ENCODE data around the gene NUPR1. TPM values are rescaled to one million over a fixed set of nuclear protein-coding genes. Genes with fewer than 3 reads are reported as not detected.
A peak's percentile ranks its signal among the peaks of the same experiment; 100 is the strongest.

NUPR1 gene
- total and polyA plus RNA-seq, 2 of the 13 experiments (the other 11 are each of a cell fraction or from before 2014, with no cell fraction given): 18.0 to 25.6 TPM

- no peak overlapping the region for H3K27ac ChIP-seq (ENCODE audit: extremely low read length, insufficient read depth, low read length)
- 38% methylated on average over 19 of the region's 20 CpGs for WGBS (ENCODE audit: low lambda C conversion rate)
- H4K20me1 ChIP-seq (ENCODE audit: insufficient read depth, low read length): no peaks in the 10 kb centered on the region
- H3K9me3 ChIP-seq (ENCODE audit: low read length): no peaks in the 10 kb centered on the region
- FAIRE-seq (no peak), ATAC-seq (no peak), DNase-seq (ENCODE audit: low spot score) (no peak)
- no peak overlapping the region for H3K9ac ChIP-seq (ENCODE audit: insufficient read depth, low read depth, low read length)
- intact Hi-C loops (cut with micrococcal nuclease; ENCODE audit: unreplicated experiment): no loop called here
- no peak overlapping the region for H3K4me3 ChIP-seq (replicated peaks in 1 of 3; ENCODE audit: insufficient read depth in 1 of 3, low read depth in 2 of 3, low read length in 3 of 3)
- in situ Hi-C loops (cut with HindIII; ENCODE audit: extremely low pct_ligation_motif_present, low pct_unique_long_range_greater_than_20kb): no loop called here
- H3K4me2 ChIP-seq (ENCODE audit: low read depth, low read length): no peak overlapping the region
- peaks cover 14% of the 10 kb centered on the region; the same call in 1 of the 2 replicates for H3K4me1 ChIP-seq (ENCODE audit: insufficient read depth, low read length)
- peaks cover 18 to 59% of the 10 kb centered on the region in 2 experiments for H3K27me3 ChIP-seq (ENCODE audit: control insufficient read depth in 1 of 2, insufficient read depth in 2 of 2, low read length in 2 of 2)
- no TSS peak for BruUV-seq (replicated peaks)
- CTCF ChIA-PET (ENCODE audit: low intra/inter-chr PET ratio, low total read pairs): no interaction called here
- H2AFZ ChIP-seq (ENCODE audit: low read length): no peak overlapping the region
- POLR2A ChIA-PET: interaction anchor here (1.2 kb wide), 1 partner anchor 97 kb away, joined by 3 read pairs; no protein-coding TSS in a partner anchor
- no peaks in the 10 kb centered on the region for H3K79me2 ChIP-seq (ENCODE audit: insufficient read depth, low read length)
- no peaks in the 10 kb centered on the region for H3K36me3 ChIP-seq (replicated peaks in 1 of 2; ENCODE audit: control insufficient read depth in 1 of 2, insufficient read depth in 2 of 2, low read length in 2 of 2)
- TF ChIP-seq, protein P1, sequence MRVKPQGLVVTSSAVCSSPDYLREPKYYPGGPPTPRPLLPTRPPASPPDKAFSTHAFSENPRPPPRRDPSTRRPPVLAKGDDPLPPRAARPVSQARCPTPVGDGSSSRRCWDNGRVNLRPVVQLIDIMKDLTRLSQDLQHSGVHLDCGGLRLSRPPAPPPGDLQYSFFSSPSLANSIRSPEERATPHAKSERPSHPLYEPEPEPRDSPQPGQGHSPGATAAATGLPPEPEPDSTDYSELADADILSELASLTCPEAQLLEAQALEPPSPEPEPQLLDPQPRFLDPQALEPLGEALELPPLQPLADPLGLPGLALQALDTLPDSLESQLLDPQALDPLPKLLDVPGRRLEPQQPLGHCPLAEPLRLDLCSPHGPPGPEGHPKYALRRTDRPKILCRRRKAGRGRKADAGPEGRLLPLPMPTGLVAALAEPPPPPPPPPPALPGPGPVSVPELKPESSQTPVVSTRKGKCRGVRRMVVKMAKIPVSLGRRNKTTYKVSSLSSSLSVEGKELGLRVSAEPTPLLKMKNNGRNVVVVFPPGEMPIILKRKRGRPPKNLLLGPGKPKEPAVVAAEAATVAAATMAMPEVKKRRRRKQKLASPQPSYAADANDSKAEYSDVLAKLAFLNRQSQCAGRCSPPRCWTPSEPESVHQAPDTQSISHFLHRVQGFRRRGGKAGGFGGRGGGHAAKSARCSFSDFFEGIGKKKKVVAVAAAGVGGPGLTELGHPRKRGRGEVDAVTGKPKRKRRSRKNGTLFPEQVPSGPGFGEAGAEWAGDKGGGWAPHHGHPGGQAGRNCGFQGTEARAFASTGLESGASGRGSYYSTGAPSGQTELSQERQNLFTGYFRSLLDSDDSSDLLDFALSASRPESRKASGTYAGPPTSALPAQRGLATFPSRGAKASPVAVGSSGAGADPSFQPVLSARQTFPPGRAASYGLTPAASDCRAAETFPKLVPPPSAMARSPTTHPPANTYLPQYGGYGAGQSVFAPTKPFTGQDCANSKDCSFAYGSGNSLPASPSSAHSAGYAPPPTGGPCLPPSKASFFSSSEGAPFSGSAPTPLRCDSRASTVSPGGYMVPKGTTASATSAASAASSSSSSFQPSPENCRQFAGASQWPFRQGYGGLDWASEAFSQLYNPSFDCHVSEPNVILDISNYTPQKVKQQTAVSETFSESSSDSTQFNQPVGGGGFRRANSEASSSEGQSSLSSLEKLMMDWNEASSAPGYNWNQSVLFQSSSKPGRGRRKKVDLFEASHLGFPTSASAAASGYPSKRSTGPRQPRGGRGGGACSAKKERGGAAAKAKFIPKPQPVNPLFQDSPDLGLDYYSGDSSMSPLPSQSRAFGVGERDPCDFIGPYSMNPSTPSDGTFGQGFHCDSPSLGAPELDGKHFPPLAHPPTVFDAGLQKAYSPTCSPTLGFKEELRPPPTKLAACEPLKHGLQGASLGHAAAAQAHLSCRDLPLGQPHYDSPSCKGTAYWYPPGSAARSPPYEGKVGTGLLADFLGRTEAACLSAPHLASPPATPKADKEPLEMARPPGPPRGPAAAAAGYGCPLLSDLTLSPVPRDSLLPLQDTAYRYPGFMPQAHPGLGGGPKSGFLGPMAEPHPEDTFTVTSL (CRISPR knock-in tag; IDR thresholded peaks at IDR 0.05; ENCODE audit: borderline replicate concordance): no peak
- TF ChIP-seq, protein P2, sequence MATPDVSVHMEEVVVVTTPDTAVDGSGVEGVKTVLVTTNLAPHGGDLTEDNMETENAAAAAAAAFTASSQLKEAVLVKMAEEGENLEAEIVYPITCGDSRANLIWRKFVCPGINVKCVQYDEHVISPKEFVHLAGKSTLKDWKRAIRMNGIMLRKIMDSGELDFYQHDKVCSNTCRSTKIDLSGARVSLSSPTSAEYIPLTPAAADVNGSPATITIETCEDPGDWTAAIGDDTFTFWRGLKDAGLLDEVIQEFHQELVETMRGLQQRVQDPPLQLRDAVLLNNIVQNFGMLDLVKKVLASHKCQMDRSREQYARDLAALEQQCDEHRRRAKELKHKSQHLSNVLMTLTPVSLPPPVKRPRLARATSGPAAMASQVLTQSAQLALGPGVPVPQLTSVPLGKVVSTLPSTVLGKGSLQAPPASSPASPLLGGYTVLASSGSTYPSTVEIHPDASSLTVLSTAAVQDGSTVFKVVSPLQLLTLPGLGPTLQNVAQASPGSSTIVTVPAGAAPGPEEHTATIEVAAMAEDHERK (CRISPR knock-in tag; IDR thresholded peaks at IDR 0.05; ENCODE audit: low read depth): no peak
- peak; percentile 83 for TF ChIP-seq ZNF770 (CRISPR knock-in tag; IDR thresholded peaks at IDR 0.05)
- TF ChIP-seq ZNF552 (CRISPR knock-in tag; IDR thresholded peaks at IDR 0.05; ENCODE audit: borderline replicate concordance): no peak
- TF ChIP-seq, protein P3, sequence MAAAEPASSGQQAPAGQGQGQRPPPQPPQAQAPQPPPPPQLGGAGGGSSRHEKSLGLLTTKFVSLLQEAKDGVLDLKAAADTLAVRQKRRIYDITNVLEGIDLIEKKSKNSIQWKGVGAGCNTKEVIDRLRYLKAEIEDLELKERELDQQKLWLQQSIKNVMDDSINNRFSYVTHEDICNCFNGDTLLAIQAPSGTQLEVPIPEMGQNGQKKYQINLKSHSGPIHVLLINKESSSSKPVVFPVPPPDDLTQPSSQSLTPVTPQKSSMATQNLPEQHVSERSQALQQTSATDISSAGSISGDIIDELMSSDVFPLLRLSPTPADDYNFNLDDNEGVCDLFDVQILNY (CRISPR knock-in tag; conservative IDR thresholded peaks at IDR 0.05): no peak
- no peak for TF ChIP-seq TEAD2 (CRISPR knock-in tag; IDR thresholded peaks at IDR 0.05)
- TF ChIP-seq SPEN (CRISPR knock-in tag; IDR thresholded peaks at IDR 0.05; ENCODE audit: low read depth): no peak
- TF ChIP-seq ZNF468 (CRISPR knock-in tag; IDR thresholded peaks at IDR 0.05): no peak
- TF ChIP-seq MEIS2 (CRISPR knock-in tag; IDR thresholded peaks at IDR 0.05): no peak
- TF ChIP-seq ZNF543 (CRISPR knock-in tag; IDR thresholded peaks at IDR 0.05): no peak
- TF ChIP-seq HOXA7 (CRISPR knock-in tag; IDR thresholded peaks at IDR 0.05): no peak
- TF ChIP-seq ZNF235 (CRISPR knock-in tag; IDR thresholded peaks at IDR 0.05; ENCODE audit: borderline replicate concordance): no peak
- TF ChIP-seq HMGA1 (CRISPR knock-in tag; conservative IDR thresholded peaks at IDR 0.05): no peak
Measured at GRCh38 chr16:28495795-28496749, 42.7 kb downstream of the NUPR1 start.
